ENCODE results near the gene ARHGAP10.

GRCh38 chr4:148118179-148118578, 386.3 kb downstream of the ARHGAP10 start:
- TF ChIP-seq CTCF (conservative IDR thresholded peaks at IDR 0.05; ENCODE audit: low read depth, low read length) (no peak), EZH2 (IDR thresholded peaks at IDR 0.05; ENCODE audit: borderline replicate concordance, low read depth, low read length, poor library complexity, severe bottlenecking) (no peak)

All from A673 (cell line).